Measurements from ENCODE around the gene PFN1.

The PFN1 gene

GRCh38 chr17:4948166-4948930 lies at the start of gene PFN1:
TSS of gene PFN1 (minus strand) at chr17:4948530. CDS start at chr17:4948394, 136 bp downstream.
- DNase-seq (ENCODE audit: low read depth in 3 of 3, low spot score in 1 of 3): peak; percentile 81 to 83 (median 81)

- peak; percentile 79 to 85 (median 82) for DNase-seq (ENCODE audit: low read depth in 3 of 3, low spot score in 1 of 3)
These were observed 49.1 kb upstream of the PFN1 start, which contains the start of the genes INCA1 and KIF1C for GRCh38 chr17:4997302-4998026. TSS of gene INCA1 (minus strand) at chr17:4997522. CDS start at chr17:4994437, 3,085 bp downstream. TSS of gene KIF1C (plus strand) at chr17:4997950. CDS start at chr17:5000247, 2,297 bp downstream.

- no peak for DNase-seq (ENCODE audit: low read depth in 3 of 3, low spot score in 1 of 3)
These were observed 45.8 kb upstream of the PFN1 start for GRCh38 chr17:4994081-4994595.

- DNase-seq (ENCODE audit: low read depth in 3 of 3, low spot score in 1 of 3): no peak
These were observed 39.6 kb upstream of the PFN1 start for GRCh38 chr17:4987767-4988567.

GRCh38 chr17:4986951-4987766 lies 38.8 kb upstream of the PFN1 start, which contains the start of gene CAMTA2:
TSS of gene CAMTA2 (minus strand) at chr17:4987675. CDS start at chr17:4986222, 1,453 bp downstream.
- peak; percentile 65 to 86 (median 65) for DNase-seq (ENCODE audit: low read depth in 3 of 3, low spot score in 1 of 3)

GRCh38 chr17:4986403-4986802 lies 38.1 kb upstream of the PFN1 start:
- DNase-seq (ENCODE audit: low read depth in 3 of 3, low spot score in 1 of 3): no peak

- no peak for DNase-seq (ENCODE audit: low read depth in 3 of 3, low spot score in 1 of 3)
These were observed 34.0 kb upstream of the PFN1 start for GRCh38 chr17:4982305-4982704.

- no peak for DNase-seq (ENCODE audit: low read depth in 3 of 3, low spot score in 1 of 3)
These were observed 32.4 kb upstream of the PFN1 start for GRCh38 chr17:4980644-4981216.

- no peak for DNase-seq (ENCODE audit: low read depth in 3 of 3, low spot score in 1 of 3)
These were observed 30.4 kb upstream of the PFN1 start for GRCh38 chr17:4978726-4979125.

- no peak for DNase-seq (ENCODE audit: low read depth in 3 of 3, low spot score in 1 of 3)
These were observed 25.9 kb upstream of the PFN1 start for GRCh38 chr17:4974115-4974670.

- DNase-seq (ENCODE audit: low read depth in 3 of 3, low spot score in 1 of 3): no peak
These were observed 25.2 kb upstream of the PFN1 start for GRCh38 chr17:4973256-4974114.

GRCh38 chr17:4972752-4973151 lies 24.4 kb upstream of the PFN1 start:
- no peak for DNase-seq (ENCODE audit: low read depth in 3 of 3, low spot score in 1 of 3)

- no peak for DNase-seq (ENCODE audit: low read depth in 3 of 3, low spot score in 1 of 3)
These were observed 24.0 kb upstream of the PFN1 start for GRCh38 chr17:4972322-4972721.

GRCh38 chr17:4971826-4972225 lies 23.5 kb upstream of the PFN1 start:
- no peak for DNase-seq (ENCODE audit: low read depth in 3 of 3, low spot score in 1 of 3)

- no peak for DNase-seq (ENCODE audit: low read depth in 3 of 3, low spot score in 1 of 3)
These were observed 21.9 kb upstream of the PFN1 start for GRCh38 chr17:4970273-4970672.

- peak in 1 of 3 donors; percentile 8 for DNase-seq (ENCODE audit: low read depth in 3 of 3, low spot score in 1 of 3)
These were observed 21.3 kb upstream of the PFN1 start for GRCh38 chr17:4969551-4970173.

GRCh38 chr17:4969047-4969550 lies 20.8 kb upstream of the PFN1 start:
- DNase-seq (ENCODE audit: low read depth in 3 of 3, low spot score in 1 of 3): peak in 1 of 3 donors; percentile 29

- DNase-seq (ENCODE audit: low read depth in 3 of 3, low spot score in 1 of 3): peak in 1 of 3 donors; percentile 18
These were observed 20.2 kb upstream of the PFN1 start for GRCh38 chr17:4968486-4969046.

All from stimulated activated CD4-positive, alpha-beta T cell treated with anti-CD3 and anti-CD28 coated beads, TNF-alpha, amount 100 ng/mL, for 1 hour (primary cell).